HEK293 (cell line): ENCODE data around the gene LYPLAL1.
A peak's percentile ranks its signal among the peaks of the same experiment; 100 is the strongest.

ENCODE experiments used
- CTCF ChIA-PET: fragments of 350-600 bp; formaldehyde crosslinking; extraction: SDS; loops from one replicate; lab custom pipeline; 2021; ENCODE audit warnings: antibody characterized with exemption; lab: Yijun Ruan, JAX
- POLR2A ChIA-PET: fragments of 300-600 bp; formaldehyde crosslinking; extraction: SDS; loops from one replicate; lab custom pipeline; 2020; ENCODE audit warnings: antibody characterized with exemption, inconsistent platforms; lab: Yijun Ruan, JAX
- H3K27ac ChIP-seq: fragments of 200-500 bp; sonication (Bioruptor generic); 2 replicates; pipeline ENCODE4 v1.5.1; 2014; ENCODE audit warnings: low read depth, low read length, control low read depth, inconsistent platforms; ENCODE audit errors: extremely low read depth
- H3K36me3 ChIP-seq, 2 experiments: fragments of 200-500 bp in 1 of 2; sonication (Bioruptor generic) in 1 of 2; 1 replicate in 1 of 2; 2 replicates in 1 of 2; pipeline ENCODE4 v1.5.1; 2014 to 2017; ENCODE audit warnings: inconsistent platforms in 2 of 2, low read length in 2 of 2; ENCODE audit not compliant: control insufficient read depth in 2 of 2, insufficient read depth in 1 of 2
- H3K4me1 ChIP-seq: fragments of 200-500 bp; sonication (Bioruptor generic); 2 replicates; pipeline ENCODE4 v1.5.1; 2014; ENCODE audit warnings: mild to moderate bottlenecking, low read length, inconsistent platforms; ENCODE audit not compliant: control insufficient read depth, insufficient read depth
- H3K4me3 ChIP-seq: 2 replicates; pipeline ENCODE4 v1.5.1; 2011; ENCODE audit warnings: low read depth, mild to moderate bottlenecking, control low read depth, low read length, moderate library complexity
- H3K9me3 ChIP-seq: fragments of 200-500 bp; sonication (Bioruptor generic); 2 replicates; pipeline ENCODE4 v1.5.1; 2014; ENCODE audit warnings: low read depth, low read length, inconsistent platforms; ENCODE audit not compliant: control insufficient read depth, insufficient read depth
- PRDM1 ChIP-seq: fragments of 450-650 bp; formaldehyde crosslinking; IDR thresholded peaks from 2 replicates; pipeline ENCODE4; 2016; ENCODE audit warnings: missing biosample characterization, missing genetic modification characterization
- ZBTB17 ChIP-seq: fragments of 450-650 bp; formaldehyde crosslinking; IDR thresholded peaks from 2 replicates; pipeline ENCODE4 v1.5.1; 2016; ENCODE audit warnings: missing biosample characterization, missing genetic modification characterization
- ZBTB48 ChIP-seq: fragments of 450-650 bp; formaldehyde crosslinking; IDR thresholded peaks from 2 replicates; pipeline ENCODE4 v1.5.1; 2016; ENCODE audit warnings: missing biosample characterization, missing genetic modification characterization
- ZBTB8A ChIP-seq: fragments of 450-650 bp; formaldehyde crosslinking; IDR thresholded peaks from 2 replicates; pipeline ENCODE4 v1.5.1; 2016; ENCODE audit warnings: missing biosample characterization, missing genetic modification characterization
- ZNF114 ChIP-seq: fragments of 450-650 bp; formaldehyde crosslinking; IDR thresholded peaks from 2 replicates; pipeline ENCODE4 v1.5.0; 2017; ENCODE audit warnings: missing biosample characterization, missing genetic modification characterization
- ZNF157 ChIP-seq: fragments of 450-650 bp; formaldehyde crosslinking; IDR thresholded peaks from 2 replicates; pipeline ENCODE4 v1.5.1; 2016; ENCODE audit warnings: missing biosample characterization, missing genetic modification characterization
- ZNF23 ChIP-seq: fragments of 450-650 bp; formaldehyde crosslinking; IDR thresholded peaks from 2 replicates; pipeline ENCODE4 v1.5.1; 2016; ENCODE audit warnings: missing biosample characterization, missing genetic modification characterization, borderline replicate concordance
- ZNF423 ChIP-seq: fragments of 450-650 bp; formaldehyde crosslinking; IDR thresholded peaks from 2 replicates; pipeline ENCODE4 v1.5.1; 2016; ENCODE audit warnings: missing biosample characterization, missing genetic modification characterization
- ZNF529 ChIP-seq: fragments of 450-650 bp; formaldehyde crosslinking; IDR thresholded peaks from 2 replicates; pipeline ENCODE4 v1.5.1; 2017; ENCODE audit warnings: missing genetic modification characterization, missing biosample characterization; ENCODE audit not compliant: insufficient replicate concordance
- ZNF530 ChIP-seq: fragments of 450-650 bp; formaldehyde crosslinking; IDR thresholded peaks from 2 replicates; pipeline ENCODE4 v1.5.1; 2016; ENCODE audit warnings: low read depth, missing biosample characterization, missing genetic modification characterization
- ZNF768 ChIP-seq: fragments of 450-650 bp; formaldehyde crosslinking; IDR thresholded peaks from 2 replicates; pipeline ENCODE4 v1.5.1; 2018; ENCODE audit warnings: missing biosample characterization, mild to moderate bottlenecking, missing genetic modification characterization
- TF ChIP-seq, protein P1 (sequence below): fragments of 450-650 bp; formaldehyde crosslinking; IDR thresholded peaks from 2 replicates; pipeline ENCODE4 v1.5.1; 2016; ENCODE audit warnings: missing biosample characterization, missing genetic modification characterization
- TF ChIP-seq, protein P2 (sequence below): IDR thresholded peaks from 2 replicates; pipeline ENCODE4 v1.6.1; 2011; ENCODE audit warnings: mild to moderate bottlenecking, low read depth, low read length, borderline replicate concordance
- TF ChIP-seq, protein P3 (sequence below): fragments of 450-650 bp; formaldehyde crosslinking; IDR thresholded peaks from 2 replicates; pipeline ENCODE4 v1.5.1; 2016; ENCODE audit warnings: missing biosample characterization, missing genetic modification characterization
- TF ChIP-seq, protein P4 (sequence below): fragments of 450-650 bp; formaldehyde crosslinking; IDR thresholded peaks from 2 replicates; pipeline ENCODE4 v1.5.1; 2016; ENCODE audit warnings: missing biosample characterization, missing genetic modification characterization, low read depth

Gene LYPLAL1

DNA sequence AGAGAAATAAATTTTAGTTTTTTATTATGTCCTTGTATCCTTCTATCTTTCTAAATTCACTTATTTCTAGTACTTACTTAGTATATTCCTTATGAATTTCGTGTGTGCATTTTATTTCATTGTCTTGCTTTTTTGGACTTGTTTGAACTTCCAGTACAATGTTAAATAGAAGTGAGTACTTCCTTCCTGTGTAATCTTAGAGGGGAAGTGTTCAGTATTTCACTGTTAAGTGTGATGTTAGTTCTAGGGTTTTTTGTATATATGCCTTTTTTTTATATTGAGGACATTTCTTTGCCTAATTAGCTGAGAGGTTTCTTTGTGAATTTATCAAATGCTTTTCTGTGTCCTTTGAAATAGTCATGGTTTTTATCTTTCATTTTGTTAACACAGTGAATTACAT, 10.7 kb downstream of the LYPLAL1 start (continued):
- TF ChIP-seq, protein P1, sequence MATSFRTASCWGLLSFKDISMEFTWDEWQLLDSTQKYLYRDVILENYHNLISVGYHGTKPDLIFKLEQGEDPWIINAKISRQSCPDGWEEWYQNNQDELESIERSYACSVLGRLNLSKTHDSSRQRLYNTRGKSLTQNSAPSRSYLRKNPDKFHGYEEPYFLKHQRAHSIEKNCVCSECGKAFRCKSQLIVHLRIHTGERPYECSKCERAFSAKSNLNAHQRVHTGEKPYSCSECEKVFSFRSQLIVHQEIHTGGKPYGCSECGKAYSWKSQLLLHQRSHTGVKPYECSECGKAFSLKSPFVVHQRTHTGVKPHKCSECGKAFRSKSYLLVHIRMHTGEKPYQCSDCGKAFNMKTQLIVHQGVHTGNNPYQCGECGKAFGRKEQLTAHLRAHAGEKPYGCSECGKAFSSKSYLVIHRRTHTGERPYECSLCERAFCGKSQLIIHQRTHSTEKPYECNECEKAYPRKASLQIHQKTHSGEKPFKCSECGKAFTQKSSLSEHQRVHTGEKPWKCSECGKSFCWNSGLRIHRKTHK (tag by site-specific recombination): no peak
- TF ChIP-seq ZNF423 (tag by site-specific recombination) (no peak), ZNF530 (tag by site-specific recombination) (no peak), ZNF157 (no peak), ZBTB48 (tag by site-specific recombination) (no peak), ZBTB17 (no peak)
- TF ChIP-seq, protein P2, sequence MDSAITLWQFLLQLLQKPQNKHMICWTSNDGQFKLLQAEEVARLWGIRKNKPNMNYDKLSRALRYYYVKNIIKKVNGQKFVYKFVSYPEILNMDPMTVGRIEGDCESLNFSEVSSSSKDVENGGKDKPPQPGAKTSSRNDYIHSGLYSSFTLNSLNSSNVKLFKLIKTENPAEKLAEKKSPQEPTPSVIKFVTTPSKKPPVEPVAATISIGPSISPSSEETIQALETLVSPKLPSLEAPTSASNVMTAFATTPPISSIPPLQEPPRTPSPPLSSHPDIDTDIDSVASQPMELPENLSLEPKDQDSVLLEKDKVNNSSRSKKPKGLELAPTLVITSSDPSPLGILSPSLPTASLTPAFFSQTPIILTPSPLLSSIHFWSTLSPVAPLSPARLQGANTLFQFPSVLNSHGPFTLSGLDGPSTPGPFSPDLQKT: no peak

DNA sequence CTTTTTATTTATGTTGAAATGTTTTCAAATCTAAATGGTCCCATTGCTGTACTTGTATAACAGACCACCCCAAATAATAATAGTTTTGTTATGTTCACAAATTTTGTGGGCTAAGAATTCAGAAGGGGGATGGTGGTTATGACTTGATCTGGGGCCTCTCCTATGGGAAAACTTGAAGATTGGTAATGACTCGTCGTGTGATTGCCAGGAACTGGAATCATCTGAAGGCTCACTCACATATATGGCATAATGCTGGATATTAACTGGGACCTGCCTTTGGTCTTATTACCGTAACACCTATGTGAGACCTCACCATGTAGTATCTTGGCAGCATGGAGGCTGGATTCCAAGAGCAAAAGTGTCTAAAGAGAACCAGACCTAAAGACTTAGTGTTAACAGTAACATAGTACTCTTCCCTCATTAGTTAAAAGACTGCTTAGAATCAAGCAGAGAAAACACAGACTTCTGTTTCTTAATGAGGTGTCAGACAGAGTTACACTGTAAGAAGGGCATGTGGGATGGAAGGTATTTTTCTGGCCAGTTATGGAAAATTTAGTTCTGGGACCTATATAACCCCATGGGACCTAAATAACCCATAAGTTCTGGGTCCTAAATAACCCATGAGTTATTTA, 11.9 kb downstream of the LYPLAL1 start:
- TF ChIP-seq ZBTB8A: no peak
- Histone ChIP-seq H3K4me1 (0 out of 2 replicates have a peak, but pooled peaks cover 3% of the 10 kb centered on the region), H3K9me3 (no peaks in the 10 kb centered on the region), H3K4me3 (no peak overlapping the region), H3K36me3 (peaks cover 0 to 25% of the 10 kb centered on the region in 2 experiments; a peak in 2 of 3 replicates), H3K27ac (no peak overlapping the region)
- ChIA-PET POLR2A (no interaction called here), CTCF (no interaction called here)

DNA sequence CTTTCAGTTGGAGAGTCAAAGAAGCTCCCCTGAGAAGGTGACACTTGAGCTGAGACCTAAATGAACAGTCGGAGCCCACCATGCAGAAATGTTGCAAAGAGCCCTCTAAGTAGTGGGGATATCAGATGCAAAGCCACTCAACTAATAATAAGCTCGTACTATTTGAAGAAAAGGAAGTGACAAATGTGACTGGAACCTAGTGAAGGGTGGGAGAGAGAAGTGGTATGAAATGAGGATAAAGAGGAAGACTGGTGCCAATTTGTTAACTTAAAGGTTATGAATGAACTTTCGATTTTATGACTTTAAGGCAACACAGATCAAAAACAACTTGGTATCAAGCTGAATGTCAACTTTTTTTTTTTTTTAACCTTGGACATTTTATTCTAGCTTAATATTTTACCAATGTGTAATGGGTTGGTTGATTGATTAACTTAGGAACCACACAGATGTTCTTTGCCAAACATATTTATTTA, 14.7 kb downstream of the LYPLAL1 start:
- ChIA-PET POLR2A (interaction anchor here (1.1 to 1.9 kb wide), 2 partner anchors 12 to 15 kb away, joined by 5 to 7 read pairs; partner anchors contain the start of gene LYPLAL1), CTCF (interaction anchor here (0.6 to 1.3 kb wide), 4 partner anchors 10 to 850 kb away, joined by 3 read pairs; no protein-coding TSS in a partner anchor)
- H3K4me1 ChIP-seq: 0 out of 2 replicates have a peak, but pooled peaks cover 3% of the 10 kb centered on the region
- H3K9me3 ChIP-seq: no peaks in the 10 kb centered on the region
- H3K27ac ChIP-seq: no peak overlapping the region
- H3K36me3 ChIP-seq: peaks cover 0 to 8% of the 10 kb centered on the region in 2 experiments; a peak in 2 of 3 replicates
- H3K4me3 ChIP-seq: no peak overlapping the region
- TF ChIP-seq ZNF529 (tag by site-specific recombination) (no peak), ZNF768 (tag by site-specific recombination) (no peak), PRDM1 (tag by site-specific recombination) (0 out of 2 replicates have a peak, but pooled peaks have one; percentile 8), ZNF23 (tag by site-specific recombination) (no peak), ZNF114 (tag by site-specific recombination) (no peak)
- TF ChIP-seq, protein P3, sequence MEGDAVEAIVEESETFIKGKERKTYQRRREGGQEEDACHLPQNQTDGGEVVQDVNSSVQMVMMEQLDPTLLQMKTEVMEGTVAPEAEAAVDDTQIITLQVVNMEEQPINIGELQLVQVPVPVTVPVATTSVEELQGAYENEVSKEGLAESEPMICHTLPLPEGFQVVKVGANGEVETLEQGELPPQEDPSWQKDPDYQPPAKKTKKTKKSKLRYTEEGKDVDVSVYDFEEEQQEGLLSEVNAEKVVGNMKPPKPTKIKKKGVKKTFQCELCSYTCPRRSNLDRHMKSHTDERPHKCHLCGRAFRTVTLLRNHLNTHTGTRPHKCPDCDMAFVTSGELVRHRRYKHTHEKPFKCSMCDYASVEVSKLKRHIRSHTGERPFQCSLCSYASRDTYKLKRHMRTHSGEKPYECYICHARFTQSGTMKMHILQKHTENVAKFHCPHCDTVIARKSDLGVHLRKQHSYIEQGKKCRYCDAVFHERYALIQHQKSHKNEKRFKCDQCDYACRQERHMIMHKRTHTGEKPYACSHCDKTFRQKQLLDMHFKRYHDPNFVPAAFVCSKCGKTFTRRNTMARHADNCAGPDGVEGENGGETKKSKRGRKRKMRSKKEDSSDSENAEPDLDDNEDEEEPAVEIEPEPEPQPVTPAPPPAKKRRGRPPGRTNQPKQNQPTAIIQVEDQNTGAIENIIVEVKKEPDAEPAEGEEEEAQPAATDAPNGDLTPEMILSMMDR (tag by site-specific recombination): no peak
- TF ChIP-seq, protein P4, sequence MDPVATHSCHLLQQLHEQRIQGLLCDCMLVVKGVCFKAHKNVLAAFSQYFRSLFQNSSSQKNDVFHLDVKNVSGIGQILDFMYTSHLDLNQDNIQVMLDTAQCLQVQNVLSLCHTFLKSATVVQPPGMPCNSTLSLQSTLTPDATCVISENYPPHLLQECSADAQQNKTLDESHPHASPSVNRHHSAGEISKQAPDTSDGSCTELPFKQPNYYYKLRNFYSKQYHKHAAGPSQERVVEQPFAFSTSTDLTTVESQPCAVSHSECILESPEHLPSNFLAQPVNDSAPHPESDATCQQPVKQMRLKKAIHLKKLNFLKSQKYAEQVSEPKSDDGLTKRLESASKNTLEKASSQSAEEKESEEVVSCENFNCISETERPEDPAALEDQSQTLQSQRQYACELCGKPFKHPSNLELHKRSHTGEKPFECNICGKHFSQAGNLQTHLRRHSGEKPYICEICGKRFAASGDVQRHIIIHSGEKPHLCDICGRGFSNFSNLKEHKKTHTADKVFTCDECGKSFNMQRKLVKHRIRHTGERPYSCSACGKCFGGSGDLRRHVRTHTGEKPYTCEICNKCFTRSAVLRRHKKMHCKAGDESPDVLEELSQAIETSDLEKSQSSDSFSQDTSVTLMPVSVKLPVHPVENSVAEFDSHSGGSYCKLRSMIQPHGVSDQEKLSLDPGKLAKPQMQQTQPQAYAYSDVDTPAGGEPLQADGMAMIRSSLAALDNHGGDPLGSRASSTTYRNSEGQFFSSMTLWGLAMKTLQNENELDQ (tag by site-specific recombination): no peak
